ENCODE measurements around the gene SCO2.

The SCO2 gene

DNA sequence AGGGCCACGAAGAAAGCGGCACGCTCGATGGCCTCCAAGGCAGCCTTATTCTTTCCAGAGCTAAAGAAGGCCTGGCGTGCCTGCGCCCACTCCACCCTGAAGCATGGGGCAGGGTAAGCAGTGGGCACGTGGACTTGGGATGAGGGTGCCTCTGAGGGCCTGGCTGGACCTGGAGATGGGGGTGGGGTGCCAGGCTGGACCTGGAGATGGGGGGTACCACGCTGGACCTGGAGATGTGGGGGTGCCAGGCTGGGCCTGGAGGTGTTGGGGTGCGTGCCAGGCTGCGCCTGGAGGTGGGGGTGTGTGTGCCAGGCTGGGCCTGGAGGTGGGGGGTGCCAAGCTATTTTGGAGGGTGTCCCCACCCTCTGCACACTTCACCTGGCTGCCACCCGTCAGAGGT lies 47.6 kb upstream of the SCO2 start:
- H2AFZ ChIP-seq (ENCODE audit: low read depth, low read length): no peak overlapping the region
- H3K9me3 ChIP-seq (ENCODE audit: insufficient read depth, low read length, severe bottlenecking): no peaks in the 10 kb centered on the region
- TF ChIP-seq EZH2 (IDR thresholded peaks at IDR 0.05; ENCODE audit: borderline replicate concordance, low read depth, low read length, severe bottlenecking) (no peak), CTCF (IDR thresholded peaks at IDR 0.05; ENCODE audit: borderline replicate concordance, extremely low read depth, low read length, poor library complexity, severe bottlenecking) (no peak)
- DNase-seq: no peak
- H3K79me2 ChIP-seq (ENCODE audit: insufficient read depth, low read length): no peaks in the 10 kb centered on the region
- H3K4me1 ChIP-seq (ENCODE audit: insufficient read depth, low read length): no peaks in the 10 kb centered on the region
- no peaks in the 10 kb centered on the region for H3K27me3 ChIP-seq (ENCODE audit: insufficient read depth, low read length, poor library complexity)
- no peak overlapping the region for H3K27ac ChIP-seq (ENCODE audit: low read length)
- H4K20me1 ChIP-seq (ENCODE audit: insufficient read depth, low read length): peaks cover 6% of the 10 kb centered on the region; the same call in 1 of the 2 replicates
- peaks cover 92% of the 10 kb centered on the region for H3K36me3 ChIP-seq (ENCODE audit: insufficient read depth, low read length)
- no peak for ATAC-seq (ENCODE audit: insufficient read depth, low read depth)
- no peak overlapping the region for H3K4me3 ChIP-seq (ENCODE audit: low read depth in 1 of 2, low read length in 2 of 2)
- no peak overlapping the region for H3K4me2 ChIP-seq (ENCODE audit: insufficient read depth, low read length)
- H3K9ac ChIP-seq (ENCODE audit: low read depth, low read length): no peak overlapping the region

DNA sequence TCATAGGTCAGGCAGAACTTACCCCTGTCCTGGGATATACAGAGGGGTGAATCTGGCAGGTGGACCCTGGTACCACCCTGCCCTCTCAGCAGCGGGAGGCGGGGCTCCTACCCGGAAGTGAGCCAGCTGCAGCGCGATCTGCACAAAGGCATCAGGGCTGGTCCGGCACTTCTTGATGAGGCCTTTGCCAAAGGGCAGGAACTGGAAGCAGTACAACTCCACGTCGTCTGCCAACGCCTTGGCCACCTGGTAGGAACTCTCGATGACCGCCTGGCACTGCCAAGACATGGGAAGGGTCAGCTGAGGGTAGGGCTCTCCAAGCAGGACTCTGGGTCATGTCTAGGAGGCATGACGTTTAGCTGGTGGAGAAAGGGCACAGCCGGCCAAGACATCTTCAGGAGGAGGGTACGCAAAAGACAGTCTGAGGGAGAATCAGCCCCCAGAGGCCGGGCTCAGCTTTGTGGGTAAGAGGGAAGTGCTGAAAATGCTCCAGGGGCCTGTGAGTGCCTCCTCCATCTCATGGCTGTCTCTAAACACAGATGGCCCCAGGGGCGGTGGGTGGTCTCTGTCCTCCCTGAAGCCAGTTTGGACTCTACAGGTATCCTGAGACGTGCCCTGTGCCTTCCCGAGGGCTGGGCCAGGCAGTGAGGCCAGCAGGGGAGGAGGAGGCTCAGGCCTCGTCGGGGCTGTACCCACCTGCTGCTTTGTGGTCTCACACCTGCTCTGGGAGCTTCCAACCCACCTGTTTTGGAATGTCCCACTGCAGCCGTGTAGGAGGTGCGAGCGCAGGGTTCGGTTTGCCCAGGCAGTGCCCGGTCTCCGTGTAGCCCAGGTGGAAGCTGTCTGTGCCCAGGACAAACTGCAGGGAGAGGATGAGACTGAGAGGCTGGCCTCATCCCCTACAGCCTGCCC lies 46.1 kb upstream of the SCO2 start:
- Histone ChIP-seq H3K4me1 (ENCODE audit: insufficient read depth, low read length) (no peaks in the 10 kb centered on the region), H3K4me2 (ENCODE audit: insufficient read depth, low read length) (no peak overlapping the region), H3K4me3 (ENCODE audit: low read depth in 1 of 2, low read length in 2 of 2) (no peak overlapping the region), H3K9ac (ENCODE audit: low read depth, low read length) (no peak overlapping the region), H3K79me2 (ENCODE audit: insufficient read depth, low read length) (no peaks in the 10 kb centered on the region), H4K20me1 (ENCODE audit: insufficient read depth, low read length) (peaks cover 3% of the 10 kb centered on the region; the same call in 1 of the 2 replicates), H3K27ac (ENCODE audit: low read length) (no peak overlapping the region), H2AFZ (ENCODE audit: low read depth, low read length) (no peak overlapping the region), H3K9me3 (ENCODE audit: insufficient read depth, low read length, severe bottlenecking) (no peaks in the 10 kb centered on the region), H3K36me3 (ENCODE audit: insufficient read depth, low read length) (peaks cover 85% of the 10 kb centered on the region), H3K27me3 (ENCODE audit: insufficient read depth, low read length, poor library complexity) (no peaks in the 10 kb centered on the region)
- no peak for DNase-seq
- ATAC-seq (ENCODE audit: insufficient read depth, low read depth): no peak
- TF ChIP-seq EZH2 (IDR thresholded peaks at IDR 0.05; ENCODE audit: borderline replicate concordance, low read depth, low read length, severe bottlenecking): no peak

- Histone ChIP-seq H3K36me3 (ENCODE audit: insufficient read depth, low read length) (peaks cover 78% of the 10 kb centered on the region), H3K27ac (ENCODE audit: low read length) (no peak overlapping the region), H2AFZ (ENCODE audit: low read depth, low read length) (no peak overlapping the region), H3K9ac (ENCODE audit: low read depth, low read length) (no peak overlapping the region), H3K9me3 (ENCODE audit: insufficient read depth, low read length, severe bottlenecking) (no peaks in the 10 kb centered on the region), H3K4me2 (ENCODE audit: insufficient read depth, low read length) (no peak overlapping the region), H3K27me3 (ENCODE audit: insufficient read depth, low read length, poor library complexity) (no peaks in the 10 kb centered on the region), H3K4me1 (ENCODE audit: insufficient read depth, low read length) (no peaks in the 10 kb centered on the region), H3K79me2 (ENCODE audit: insufficient read depth, low read length) (no peaks in the 10 kb centered on the region), H4K20me1 (ENCODE audit: insufficient read depth, low read length) (no peaks in the 10 kb centered on the region; the same call in 1 of the 2 replicates), H3K4me3 (ENCODE audit: low read depth in 1 of 2, low read length in 2 of 2) (no peak overlapping the region)
- TF ChIP-seq CTCF (IDR thresholded peaks at IDR 0.05; ENCODE audit: borderline replicate concordance, extremely low read depth, low read length, poor library complexity, severe bottlenecking) (no peak), EZH2 (IDR thresholded peaks at IDR 0.05; ENCODE audit: borderline replicate concordance, low read depth, low read length, severe bottlenecking) (no peak)
- no peak for ATAC-seq (ENCODE audit: insufficient read depth, low read depth)
- no peak for DNase-seq
These were observed 45.5 kb upstream of the SCO2 start for GRCh38 chr22:50570861-50571260.

- no peaks in the 10 kb centered on the region for H3K27me3 ChIP-seq (ENCODE audit: insufficient read depth, low read length, poor library complexity)
- no peak for ATAC-seq (ENCODE audit: insufficient read depth, low read depth)
These were observed 44.6 kb upstream of the SCO2 start for GRCh38 chr22:50569896-50570535.

More at GRCh38 chr22:50569896-50570535, 44.6 kb upstream of the SCO2 start:
- Histone ChIP-seq H3K4me3 (ENCODE audit: low read depth in 1 of 2, low read length in 2 of 2) (no peak overlapping the region), H3K36me3 (ENCODE audit: insufficient read depth, low read length) (peaks cover 71% of the 10 kb centered on the region), H3K9me3 (ENCODE audit: insufficient read depth, low read length, severe bottlenecking) (no peaks in the 10 kb centered on the region), H3K9ac (ENCODE audit: low read depth, low read length) (no peak overlapping the region), H3K27ac (ENCODE audit: low read length) (no peak overlapping the region), H4K20me1 (ENCODE audit: insufficient read depth, low read length) (no peaks in the 10 kb centered on the region; the same call in 1 of the 2 replicates), H3K4me1 (ENCODE audit: insufficient read depth, low read length) (no peaks in the 10 kb centered on the region), H2AFZ (ENCODE audit: low read depth, low read length) (no peak overlapping the region), H3K4me2 (ENCODE audit: insufficient read depth, low read length) (no peak overlapping the region), H3K79me2 (ENCODE audit: insufficient read depth, low read length) (no peaks in the 10 kb centered on the region)
- DNase-seq: no peak
- TF ChIP-seq CTCF (IDR thresholded peaks at IDR 0.05; ENCODE audit: borderline replicate concordance, extremely low read depth, low read length, poor library complexity, severe bottlenecking) (no peak), EZH2 (IDR thresholded peaks at IDR 0.05; ENCODE audit: borderline replicate concordance, low read depth, low read length, severe bottlenecking) (no peak)

Measured in DND-41 (cell line).